WI38 (cell line): ENCODE data around the gene PUM2.
A peak's percentile ranks its signal among the peaks of the same experiment; 100 is the strongest.

ENCODE experiments used
- H3K4me3 ChIP-seq: 2 replicates; pipeline ENCODE4 v1.5.1; 2011; ENCODE audit warnings: low read depth, mild to moderate bottlenecking, control low read depth, low read length
- TF ChIP-seq, protein P1 (sequence below): IDR thresholded peaks from 2 replicates; pipeline ENCODE4 v1.5.1; 2012; ENCODE audit warnings: low read depth, mild to moderate bottlenecking, control low read depth, low read length

The PUM2 gene

DNA sequence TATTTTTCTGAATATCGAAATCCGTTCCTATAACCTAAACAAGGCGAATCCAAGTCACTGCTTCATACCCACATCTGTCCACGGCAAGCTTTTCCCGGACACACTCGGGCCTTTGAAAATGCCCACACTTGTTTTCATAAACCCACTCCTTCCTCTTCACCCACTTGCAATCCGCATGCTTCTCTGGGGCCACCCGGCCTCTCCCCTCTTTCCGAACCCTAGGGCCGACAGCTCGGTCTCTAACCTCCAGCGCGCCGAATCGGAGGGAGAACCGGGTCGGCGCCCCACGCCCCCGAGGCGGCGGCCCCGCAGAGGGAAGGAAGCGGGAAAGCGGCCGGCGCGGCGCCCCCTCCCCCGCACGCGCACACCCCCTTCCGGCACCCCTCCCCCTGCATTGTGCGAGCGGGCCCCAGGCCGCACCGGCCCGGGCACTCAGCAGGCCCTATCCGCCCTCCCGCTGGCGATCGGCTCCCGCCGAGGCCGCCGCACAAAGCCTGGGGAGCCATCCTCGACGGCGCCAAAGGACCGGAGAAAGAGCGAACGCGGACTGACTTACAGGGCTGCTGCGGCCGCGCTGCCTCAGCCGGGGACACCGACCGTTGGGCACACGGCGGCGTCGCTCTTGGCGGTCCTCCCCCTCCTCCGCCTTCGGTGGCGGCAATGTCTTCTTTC lies 467 bp downstream of the PUM2 start:
- H3K4me3 ChIP-seq = peak overlapping the region; percentile 78
- TF ChIP-seq, protein P1, sequence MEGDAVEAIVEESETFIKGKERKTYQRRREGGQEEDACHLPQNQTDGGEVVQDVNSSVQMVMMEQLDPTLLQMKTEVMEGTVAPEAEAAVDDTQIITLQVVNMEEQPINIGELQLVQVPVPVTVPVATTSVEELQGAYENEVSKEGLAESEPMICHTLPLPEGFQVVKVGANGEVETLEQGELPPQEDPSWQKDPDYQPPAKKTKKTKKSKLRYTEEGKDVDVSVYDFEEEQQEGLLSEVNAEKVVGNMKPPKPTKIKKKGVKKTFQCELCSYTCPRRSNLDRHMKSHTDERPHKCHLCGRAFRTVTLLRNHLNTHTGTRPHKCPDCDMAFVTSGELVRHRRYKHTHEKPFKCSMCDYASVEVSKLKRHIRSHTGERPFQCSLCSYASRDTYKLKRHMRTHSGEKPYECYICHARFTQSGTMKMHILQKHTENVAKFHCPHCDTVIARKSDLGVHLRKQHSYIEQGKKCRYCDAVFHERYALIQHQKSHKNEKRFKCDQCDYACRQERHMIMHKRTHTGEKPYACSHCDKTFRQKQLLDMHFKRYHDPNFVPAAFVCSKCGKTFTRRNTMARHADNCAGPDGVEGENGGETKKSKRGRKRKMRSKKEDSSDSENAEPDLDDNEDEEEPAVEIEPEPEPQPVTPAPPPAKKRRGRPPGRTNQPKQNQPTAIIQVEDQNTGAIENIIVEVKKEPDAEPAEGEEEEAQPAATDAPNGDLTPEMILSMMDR = no peak

GRCh38 chr2:20349513-20349921 lies 1.1 kb downstream of the PUM2 start:
- TF ChIP-seq, protein P1 = no peak

DNA sequence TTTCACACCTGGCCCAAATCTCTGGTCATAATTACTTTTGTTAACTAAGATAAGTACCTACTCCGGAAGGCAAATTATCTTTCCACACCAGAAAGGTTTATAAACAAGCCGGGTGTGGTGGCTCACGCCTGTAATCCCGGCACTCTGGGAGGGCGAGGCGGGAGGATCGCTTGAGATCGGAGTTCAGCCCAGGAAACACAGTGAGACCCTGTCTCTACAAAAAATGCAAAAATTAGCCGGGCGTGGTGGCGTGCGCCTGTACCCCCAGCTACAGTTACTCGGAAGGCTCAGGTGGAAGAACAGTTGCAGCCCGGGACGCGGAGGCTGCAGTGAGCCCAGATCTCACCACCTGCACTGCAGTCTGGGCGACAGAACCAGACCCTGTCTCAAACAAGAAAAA lies 2.1 kb downstream of the PUM2 start:
- TF ChIP-seq, protein P1 = no peak
- no peak overlapping the region; the same call in 1 of the 2 replicates for H3K4me3 ChIP-seq

More at GRCh38 chr2:20349513-20349921, 1.1 kb downstream of the PUM2 start:
- peak overlapping the region; percentile 78 for H3K4me3 ChIP-seq

DNA sequence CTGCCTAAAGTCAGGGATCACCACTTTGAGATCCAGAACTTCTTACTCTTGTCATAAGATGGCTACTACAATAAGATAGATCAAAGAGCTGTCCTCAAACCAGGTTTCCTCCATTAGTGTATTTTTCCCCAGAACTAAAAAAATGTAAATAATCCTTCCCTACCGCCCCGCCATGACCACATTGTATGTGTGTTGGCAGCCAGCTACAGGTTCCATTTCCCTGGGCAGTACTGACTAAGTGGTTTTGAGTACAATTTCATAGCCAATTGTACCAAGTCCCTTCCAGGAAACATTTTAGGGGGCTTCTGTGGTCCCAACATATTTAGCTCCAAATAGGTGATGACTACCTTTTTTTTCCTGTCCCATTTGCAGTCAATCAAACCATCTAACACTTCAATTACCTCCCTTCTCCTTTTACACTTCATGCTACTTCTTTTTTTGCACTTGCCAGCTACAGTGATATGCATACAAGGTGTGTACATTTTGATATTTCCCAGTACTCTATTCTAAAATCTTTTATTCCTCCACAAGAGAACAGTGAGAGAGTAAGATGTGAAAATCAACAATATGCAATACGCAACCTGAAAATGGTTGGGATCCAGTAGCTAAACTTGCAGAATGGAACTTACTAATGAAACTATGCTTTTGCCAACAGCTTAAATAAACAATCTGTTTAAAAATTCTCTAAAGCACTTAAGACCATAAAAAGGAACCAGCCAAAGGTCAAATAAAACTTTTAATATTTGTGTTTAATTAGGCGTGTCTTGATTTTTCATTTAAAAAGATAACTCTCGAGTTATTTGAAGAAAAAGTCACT lies 3.9 kb downstream of the PUM2 start:
- no peak overlapping the region for H3K4me3 ChIP-seq
- TF ChIP-seq, protein P1 = no peak

GRCh38 chr2:20343128-20343527 lies 7.5 kb downstream of the PUM2 start:
- H3K4me3 ChIP-seq = no peak overlapping the region
- TF ChIP-seq, protein P1 = no peak

DNA sequence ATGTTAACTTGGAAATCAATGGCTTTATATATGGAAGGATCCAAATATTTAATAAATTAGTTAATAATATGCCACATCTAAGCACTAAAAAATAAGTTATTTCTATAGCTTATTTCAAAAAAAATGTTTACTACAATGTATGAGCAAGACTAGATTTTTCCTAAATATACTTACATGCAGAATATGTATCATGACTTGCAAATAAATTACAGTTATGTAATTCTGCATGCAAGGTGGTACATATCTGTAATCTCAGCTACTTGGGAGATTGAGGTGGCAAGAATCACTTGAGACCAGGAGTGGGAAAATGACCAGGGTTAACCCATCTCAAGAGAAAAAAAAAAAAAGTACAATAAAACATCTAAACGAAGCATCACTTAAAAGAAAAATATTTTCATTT lies 11.6 kb downstream of the PUM2 start:
- TF ChIP-seq, protein P1 = no peak
- no peak overlapping the region for H3K4me3 ChIP-seq

DNA sequence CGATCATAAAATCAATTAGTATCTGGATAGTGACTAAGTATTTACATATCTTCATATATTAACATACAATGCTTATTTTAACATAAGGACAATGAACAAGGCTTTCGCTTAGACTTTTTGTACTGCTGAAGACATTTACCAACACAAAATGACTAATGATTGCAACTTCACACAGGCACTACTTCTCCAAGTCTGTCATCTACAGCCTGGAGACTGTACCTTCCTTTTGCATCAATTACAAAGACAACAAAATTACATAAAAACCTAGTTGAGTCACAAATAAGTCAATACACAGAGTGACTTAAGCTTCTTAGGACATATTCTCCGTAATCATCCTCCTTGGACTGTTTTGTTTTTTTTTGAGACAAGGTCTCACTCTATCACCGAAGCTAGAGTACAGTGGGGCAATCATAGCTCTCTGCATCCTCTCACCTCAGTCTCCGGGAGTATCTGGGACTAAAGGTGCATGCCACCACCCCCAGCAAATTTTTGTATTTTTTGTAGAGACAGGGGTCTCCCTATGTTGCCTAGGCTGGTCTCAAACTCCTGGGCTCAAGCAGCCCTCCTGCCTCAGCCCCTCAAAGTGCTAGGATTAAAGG lies 15.9 kb downstream of the PUM2 start:
- H3K4me3 ChIP-seq = no peak overlapping the region
- TF ChIP-seq, protein P1 = no peak
